Right ventricle myocardium inferior (tissue), 1 donor: ENCODE measurements around the gene MPIG6B. TPM values are rescaled to one million over a fixed set of nuclear protein-coding genes. Genes with fewer than 3 reads are reported as not detected.

Source experiments
- ATAC-seq: fragments of 200-7000 bp; cut with Tn5 transposase; one replicate; pipeline ENCODE4 v1.9.1; 2020; ENCODE audit warnings: mild to moderate bottlenecking, moderate library complexity
- DNase-seq: peaks from one replicate; pipeline ENCODE4 v3.0.0; 2021; ENCODE audit errors: missing footprints
- intact Hi-C: fragments of 100-400 bp; cut with DNase I; formaldehyde crosslinking; loops from one replicate; pipeline ENCODE4 v1.11.0; 2022
- total RNA-seq: library from RNA; stranded (reverse); fragmentation: NEBNext Ultra II Directional; extraction: Animal tissue kit (Norgen Biotek cat#: 25700); gene quantifications from one replicate; pipeline ENCODE4 v1.2.1, GENCODE V29; 2021
- donor health status: DM: no; HTN: yes; CAD: no; lungs with severe emphysema.

Gene MPIG6B
- total RNA-seq, 1 donor from 2014 or later = 0.70 TPM

- DNase-seq (peak; percentile 56), ATAC-seq (no peak)
- intact Hi-C loops = loop anchor here (2.0 to 10.0 kb wide), 3 partner anchors 28 to 186 kb away; partner anchors contain the start of genes ABHD16A, ATP6V1G2, DDX39B and NFKBIL1
Observed at GRCh38 chr6:31730631-31731086, 7.5 kb downstream of the MPIG6B start.

GRCh38 chr6:31732029-31732428, 8.9 kb downstream of the MPIG6B start:
- DNase-seq (no peak), ATAC-seq (no peak)
- intact Hi-C loops = loop anchor here (5.0 to 10.0 kb wide), 2 partner anchors 60 to 187 kb away; partner anchors contain the start of genes ATP6V1G2, DDX39B and NFKBIL1

GRCh38 chr6:31733734-31734133, 10.6 kb downstream of the MPIG6B start:
- DNase-seq (no peak), ATAC-seq (no peak)
- intact Hi-C loops = loop anchor here (5.0 to 10.0 kb wide), 2 partner anchors 59 to 189 kb away; partner anchors contain the start of genes ATP6V1G2, DDX39B and NFKBIL1

GRCh38 chr6:31734247-31734820, 11.2 kb downstream of the MPIG6B start:
- DNase-seq = no peak
- intact Hi-C loops = loop anchor here (5.0 to 10.0 kb wide), 2 partner anchors 58 to 190 kb away; partner anchors contain the start of genes ATP6V1G2, DDX39B and NFKBIL1

GRCh38 chr6:31734821-31735406, 11.7 kb downstream of the MPIG6B start:
- DNase-seq (peak; percentile 61), ATAC-seq (no peak)
- intact Hi-C loops = loop anchor here (5.0 to 10.0 kb wide), 2 partner anchors 57 to 190 kb away; partner anchors contain the start of genes ATP6V1G2, DDX39B and NFKBIL1

More at GRCh38 chr6:31734247-31734820, 11.2 kb downstream of the MPIG6B start:
- no peak for ATAC-seq

GRCh38 chr6:31736021-31736767, 13.0 kb downstream of the MPIG6B start, which contains the start of gene CLIC1:
Gene CLIC1, minus strand, starts transcription at chr6:31736530. Its CDS starts 230 bp downstream, at chr6:31736300.
- DNase-seq (peak; percentile 93), ATAC-seq (peak; percentile 70)
- intact Hi-C loops = loop anchor here (10.0 kb wide), 1 partner anchor 191 kb away; the partner anchor contains the start of genes ATP6V1G2, DDX39B and NFKBIL1

GRCh38 chr6:31736768-31737314, 13.7 kb downstream of the MPIG6B start:
- intact Hi-C loops = loop anchor here (10.0 kb wide), 1 partner anchor 192 kb away; the partner anchor contains the start of genes ATP6V1G2, DDX39B and NFKBIL1

GRCh38 chr6:31737315-31737990, 14.3 kb downstream of the MPIG6B start:
- ATAC-seq = no peak
- intact Hi-C loops = loop anchor here (10.0 kb wide), 1 partner anchor 193 kb away; the partner anchor contains the start of genes ATP6V1G2, DDX39B and NFKBIL1

More at GRCh38 chr6:31736768-31737314, 13.7 kb downstream of the MPIG6B start:
- no peak for ATAC-seq
- peak; percentile 54 for DNase-seq

GRCh38 chr6:31737991-31738979, 15.1 kb downstream of the MPIG6B start:
- intact Hi-C loops = loop anchor here (10.0 kb wide), 1 partner anchor 193 kb away; the partner anchor contains the start of genes ATP6V1G2, DDX39B and NFKBIL1
- peak; percentile 60 for DNase-seq
- no peak for ATAC-seq

More at GRCh38 chr6:31737315-31737990, 14.3 kb downstream of the MPIG6B start:
- no peak for DNase-seq

GRCh38 chr6:31739639-31740396, 16.6 kb downstream of the MPIG6B start, which contains the start of gene MSH5:
Gene MSH5, plus strand, starts transcription at chr6:31740005. Its CDS starts 462 bp downstream, at chr6:31740467.
- intact Hi-C loops = loop anchor here (10.0 kb wide), 1 partner anchor 195 kb away; the partner anchor contains the start of genes ATP6V1G2, DDX39B and NFKBIL1
- DNase-seq = peak; percentile 98
- peak; percentile 95 for ATAC-seq

GRCh38 chr6:31740397-31741223, 17.4 kb downstream of the MPIG6B start:
- peak; percentile 1 for ATAC-seq
- DNase-seq = peak; percentile 74
- intact Hi-C loops = no loop called here

GRCh38 chr6:31741815-31742214, 18.6 kb downstream of the MPIG6B start:
- no peak for DNase-seq
- intact Hi-C loops = no loop called here
- ATAC-seq = no peak

- ATAC-seq (no peak), DNase-seq (no peak)
- intact Hi-C loops = no loop called here
Observed at GRCh38 chr6:31742894-31743293, 19.7 kb downstream of the MPIG6B start.

GRCh38 chr6:31744422-31744821, 21.2 kb downstream of the MPIG6B start:
- no peak for DNase-seq
- ATAC-seq = no peak
- intact Hi-C loops = no loop called here
